Esophagus (tissue), 2 donors: Measurements from ENCODE around the gene SPINDOC. TPM values are rescaled to one million over a fixed set of nuclear protein-coding genes. Genes with fewer than 3 reads are reported as not detected.

Experiments
- H3K27ac ChIP-seq, 2 donors: one replicate each; pipeline ENCODE4 v1.5.1; 2013; ENCODE audit warnings: low read depth in 2 of 2, mild to moderate bottlenecking in 2 of 2, inconsistent platforms in 1 of 2, low read length in 1 of 2, moderate library complexity in 1 of 2
- H3K27me3 ChIP-seq, 2 donors: one replicate each; pipeline ENCODE4 v1.6.1; 2013; ENCODE audit warnings: low read length in 2 of 2, control low read depth in 1 of 2, mild to moderate bottlenecking in 1 of 2; ENCODE audit not compliant: insufficient read depth in 2 of 2, control insufficient read depth in 1 of 2
- H3K36me3 ChIP-seq, 2 donors: one replicate each; pipeline ENCODE4 v1.6.1; 2013; ENCODE audit warnings: low read length in 1 of 2; ENCODE audit not compliant: control insufficient read depth in 2 of 2, insufficient read depth in 2 of 2
- H3K4me1 ChIP-seq, 2 donors: one replicate each; pipeline ENCODE4 v1.6.1; 2013; ENCODE audit warnings: low read length in 1 of 2; ENCODE audit not compliant: control insufficient read depth in 2 of 2, insufficient read depth in 2 of 2
- H3K4me3 ChIP-seq, 2 donors: one replicate each; pipeline ENCODE4 v1.5.1; 2013; ENCODE audit warnings: low read length in 2 of 2, mild to moderate bottlenecking in 2 of 2, low read depth in 1 of 2, moderate library complexity in 1 of 2
- H3K9me3 ChIP-seq, 2 donors: one replicate each; pipeline ENCODE4 v1.6.1; 2013; ENCODE audit warnings: mild to moderate bottlenecking in 2 of 2, low read depth in 1 of 2, low read length in 1 of 2, moderate library complexity in 1 of 2; ENCODE audit not compliant: control insufficient read depth in 2 of 2, insufficient read depth in 1 of 2
- WGBS, 2 donors: extraction: QIAGEN DNeasy Blood & Tissue Kit; methylation state at CpG; one replicate each; pipeline ENCODE4 v1.1.7; 2013; 5-methylcytosine and 5-hydroxymethylcytosine counted together
- polyA plus RNA-seq, 2 donors: library from polyadenylated mRNA; stranded (reverse); fragments of 200-250 nt; gene quantifications; one replicate each; pipeline ENCODE4 v1.2.3, GENCODE V29; 2013
- donor health status: healthy with polysubstance abuse.
- donor health status: Bipolar disorder and iron deficiency.

Gene SPINDOC
- polyA plus RNA-seq, 2 donors: 5.9 to 10.2 TPM

DNA sequence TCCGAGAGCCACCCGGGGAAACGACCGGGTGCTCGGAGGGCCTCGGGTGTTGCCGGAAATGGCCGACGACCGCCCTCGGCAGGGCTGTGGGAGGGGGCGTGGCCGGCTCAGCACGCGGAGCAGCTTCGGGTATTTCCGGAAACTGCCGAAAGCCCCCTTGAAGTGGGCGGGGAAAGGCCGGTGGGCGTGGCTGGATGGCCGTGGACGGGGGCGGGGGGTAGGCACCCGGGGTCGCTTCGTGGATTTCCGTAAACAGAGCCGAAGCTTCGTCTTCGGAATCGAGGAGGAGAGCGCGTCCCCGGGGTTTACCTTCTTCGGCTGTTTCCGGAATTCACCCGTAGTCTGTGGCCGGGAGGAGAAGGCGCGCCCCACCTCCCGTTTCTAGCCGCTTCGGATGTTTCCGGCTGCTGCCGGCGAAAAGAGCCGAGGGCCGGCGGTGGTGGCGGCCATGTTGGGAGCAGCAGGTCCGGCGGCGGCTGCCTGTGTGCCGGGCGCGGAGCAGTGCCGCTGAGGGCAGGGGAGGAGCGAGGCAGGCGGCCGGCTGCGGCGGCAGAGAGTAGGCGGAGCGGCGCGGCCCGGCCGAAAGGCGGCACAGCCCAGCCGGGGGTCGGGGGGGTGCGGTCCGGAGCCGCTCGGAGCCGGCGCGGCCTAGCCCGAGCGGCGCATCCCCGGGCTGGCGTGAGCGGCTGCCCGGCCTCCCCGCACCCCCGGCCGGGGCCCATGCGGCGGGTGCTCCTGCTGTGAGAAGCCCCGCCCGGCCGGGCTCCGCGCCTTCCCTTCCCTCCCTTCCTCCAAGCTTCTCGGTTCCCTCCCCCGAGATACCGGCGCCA lies 25.6 kb downstream of the SPINDOC start, which contains the start of gene MARK2:
Gene MARK2 (plus strand): TSS at position 433 of the 830 bp plus-strand sequence. CDS start 397 bp downstream, at position 830.
- peaks cover 0 to 3% of the 10 kb centered on the region in 2 donors for H3K4me1 ChIP-seq

DNA sequence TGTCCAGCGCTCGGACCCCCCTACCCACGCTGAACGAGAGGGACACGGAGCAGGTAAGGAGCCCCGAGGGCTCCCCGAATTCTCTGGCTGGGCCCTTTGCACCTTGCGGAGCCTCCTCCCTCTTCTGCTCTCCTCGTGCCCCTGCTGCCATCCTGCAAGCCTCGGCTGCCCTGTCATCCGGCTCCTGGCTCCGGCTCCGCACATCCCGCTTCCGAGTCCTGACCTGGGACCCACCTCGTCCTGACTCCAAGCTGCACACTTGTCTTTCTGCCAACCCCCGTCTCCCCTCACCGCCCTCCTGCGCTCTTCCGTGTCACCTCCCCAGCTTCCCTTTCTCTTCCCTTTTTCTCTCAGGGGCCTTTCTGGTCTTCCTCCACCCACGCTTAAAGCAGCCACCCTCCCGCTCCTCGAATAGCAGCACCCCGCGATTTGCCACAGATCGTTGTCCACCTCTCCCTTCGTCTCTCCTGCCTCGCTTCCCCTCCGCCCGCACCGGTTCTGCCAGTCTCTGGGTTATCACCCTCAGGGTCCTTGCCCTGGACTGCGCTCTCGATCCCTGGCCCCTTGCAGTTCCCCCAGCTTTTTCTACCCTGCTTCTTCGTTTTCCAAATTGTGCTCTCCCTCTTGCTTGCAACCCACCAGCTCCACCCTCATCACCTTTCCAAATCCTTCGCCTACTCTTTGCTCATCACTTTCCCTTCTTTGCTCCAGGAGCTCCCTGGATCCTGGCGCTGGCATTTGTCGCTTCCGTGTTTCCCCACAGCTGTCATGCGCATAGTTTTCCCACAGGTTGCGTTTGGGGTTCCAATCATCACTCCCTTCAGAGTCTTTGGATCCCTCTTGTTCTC lies 26.5 kb downstream of the SPINDOC start:
- Histone ChIP-seq H3K36me3 (peaks cover 2% of the 10 kb centered on the region in 2 donors), H3K4me1 (peaks cover 0 to 3% of the 10 kb centered on the region in 2 donors), H3K4me3 (peak overlapping the region; percentile 87 to 90), H3K27me3 (no peaks in the 10 kb centered on the region), H3K9me3 (no peaks in the 10 kb centered on the region), H3K27ac (peak overlapping the region; percentile 90 to 95)
- WGBS, 2 donors: 1% methylated on average over 39 to 40 of the region's 40 CpGs

More for the DNA sequence above, 25.6 kb downstream of the SPINDOC start, which contains the start of gene MARK2:
- Histone ChIP-seq H3K27me3 (no peaks in the 10 kb centered on the region), H3K36me3 (peaks cover 0 to 2% of the 10 kb centered on the region in 2 donors), H3K27ac (peak within 1 kb of the TSS; percentile 90 to 95), H3K9me3 (no peaks in the 10 kb centered on the region), H3K4me3 (peak within 1 kb of the TSS; percentile 87 to 90)
- WGBS, 2 donors: 0 to 1% methylated on average over 74 to 100 of the region's 100 CpGs

DNA sequence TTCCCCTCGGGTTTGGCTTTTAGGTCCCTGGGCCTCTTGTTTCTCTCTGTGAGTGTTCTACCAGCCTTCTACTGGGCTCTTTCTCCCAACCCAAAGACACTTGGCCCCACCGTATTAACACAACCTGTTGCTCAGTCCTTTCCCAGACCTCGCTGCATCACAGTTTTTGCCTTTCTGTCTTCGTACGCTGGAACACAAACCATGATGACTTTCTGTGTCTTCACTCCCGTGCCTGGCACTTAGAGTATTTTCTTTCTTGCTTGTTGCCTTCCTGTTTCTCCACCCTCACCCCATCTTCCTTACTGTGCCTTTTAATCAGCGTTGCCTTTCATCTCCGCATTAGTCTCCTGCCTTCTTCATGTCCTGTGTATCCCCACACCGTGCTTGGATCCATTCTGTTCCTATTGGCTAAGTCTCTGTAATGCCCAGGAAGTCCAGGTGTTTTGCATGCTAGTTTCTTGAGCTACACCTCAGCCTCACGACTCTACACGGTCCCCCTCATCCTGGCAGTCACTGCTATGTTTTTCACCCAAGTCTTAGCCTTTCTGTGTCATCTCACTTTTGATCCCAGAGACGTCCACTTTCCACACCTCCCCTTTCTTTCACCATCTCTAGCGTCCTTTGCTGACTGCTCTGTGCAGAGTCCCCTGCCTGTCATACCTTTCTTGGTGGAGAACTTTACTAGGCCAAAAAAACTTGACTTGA lies 27.3 kb downstream of the SPINDOC start:
- peaks cover 2 to 3% of the 10 kb centered on the region in 2 donors for H3K36me3 ChIP-seq
- H3K4me1 ChIP-seq: peaks cover 3 to 7% of the 10 kb centered on the region in 2 donors
- H3K27ac ChIP-seq: peak overlapping the region; percentile 90 to 95
- peak overlapping the region; percentile 87 to 90 for H3K4me3 ChIP-seq
- no peaks in the 10 kb centered on the region for H3K27me3 ChIP-seq
- 4 to 5% methylated on average over 13 of the region's 13 CpGs for WGBS, 2 donors
- no peaks in the 10 kb centered on the region for H3K9me3 ChIP-seq

DNA sequence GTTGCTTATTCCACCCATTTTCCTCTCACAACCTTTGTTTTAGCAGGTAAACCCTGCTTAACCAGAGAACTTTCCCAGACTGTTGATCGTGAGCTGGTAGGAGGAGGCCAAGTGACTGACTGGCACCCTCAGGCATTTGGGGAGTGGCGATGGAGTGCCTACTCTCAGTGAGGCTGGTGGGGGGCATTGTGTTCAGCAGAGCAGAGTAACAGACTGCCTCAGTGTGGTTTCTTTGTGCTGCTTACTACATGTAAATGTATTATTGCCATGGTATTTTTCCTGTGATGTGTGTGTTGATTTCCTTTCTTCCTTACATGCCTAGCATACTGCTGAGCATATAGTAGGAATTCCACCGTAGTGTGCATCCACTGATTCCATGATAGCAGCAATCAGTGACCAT lies 28.3 kb downstream of the SPINDOC start:
- H3K4me1 ChIP-seq: peaks cover 3 to 10% of the 10 kb centered on the region in 2 donors
- peak overlapping the region; percentile 87 to 90 for H3K4me3 ChIP-seq
- H3K27ac ChIP-seq: peak overlapping the region; percentile 85 to 90
- no peaks in the 10 kb centered on the region for H3K27me3 ChIP-seq
- H3K9me3 ChIP-seq: no peaks in the 10 kb centered on the region
- 24 to 25% methylated on average over 3 of the region's 3 CpGs for WGBS, 2 donors
- H3K36me3 ChIP-seq: peaks cover 2 to 3% of the 10 kb centered on the region in 2 donors

DNA sequence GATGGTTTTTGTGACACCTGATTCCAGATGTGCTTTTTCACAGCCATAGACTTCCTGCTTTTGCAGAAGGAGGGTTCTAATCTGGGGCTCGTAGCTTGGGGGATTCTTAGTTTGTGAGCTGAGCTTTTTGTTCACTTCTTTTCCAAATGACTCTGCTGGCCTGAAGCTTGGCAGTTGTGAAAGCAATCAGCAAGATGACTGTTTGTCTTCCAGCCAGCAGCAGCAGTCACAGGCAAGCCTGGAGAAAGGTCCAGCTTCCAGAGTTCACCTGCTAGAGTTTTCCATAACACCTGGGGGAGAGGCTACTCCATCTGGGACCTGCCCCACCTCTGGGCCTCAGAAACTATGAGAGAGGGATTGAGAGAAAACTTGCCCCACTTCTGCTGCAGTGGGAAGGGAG lies 29.8 kb downstream of the SPINDOC start:
- H3K27ac ChIP-seq: peak overlapping the region; percentile 25 to 62
- H3K4me3 ChIP-seq: no peak overlapping the region
- no peaks in the 10 kb centered on the region for H3K9me3 ChIP-seq
- H3K36me3 ChIP-seq: peaks cover 2 to 3% of the 10 kb centered on the region in 2 donors
- peaks cover 7 to 15% of the 10 kb centered on the region in 2 donors for H3K4me1 ChIP-seq
- H3K27me3 ChIP-seq: no peaks in the 10 kb centered on the region
- 25 to 42% methylated on average over 1 of the region's 1 CpG for WGBS, 2 donors

DNA sequence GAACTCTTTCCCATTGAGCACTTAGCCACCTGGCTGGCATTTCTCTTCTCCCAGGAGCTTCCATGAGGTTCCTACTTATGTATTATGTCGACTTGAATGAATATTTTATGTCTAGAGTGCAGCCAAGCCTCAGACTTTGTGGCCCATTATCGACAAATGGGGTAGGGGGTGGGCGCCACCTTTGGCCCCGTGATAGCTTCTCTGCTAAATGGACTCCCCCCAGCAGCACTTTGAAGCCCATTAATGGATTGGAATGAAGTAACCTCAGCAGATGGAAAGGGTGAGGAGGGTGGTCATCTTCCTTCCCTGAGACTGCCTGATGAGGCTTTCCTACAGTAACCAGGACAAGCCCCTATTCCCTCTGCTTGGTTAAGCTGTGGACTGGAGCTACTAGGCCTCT lies 31.6 kb downstream of the SPINDOC start:
- no peaks in the 10 kb centered on the region for H3K27me3 ChIP-seq
- WGBS, 2 donors: 85 to 89% methylated on average over 4 of the region's 4 CpGs
- no peaks in the 10 kb centered on the region for H3K9me3 ChIP-seq
- no peak overlapping the region for H3K4me3 ChIP-seq
- peaks cover 8 to 16% of the 10 kb centered on the region in 2 donors for H3K4me1 ChIP-seq
- peaks cover 3 to 4% of the 10 kb centered on the region in 2 donors for H3K36me3 ChIP-seq
- peak overlapping the region; percentile 49 to 85 for H3K27ac ChIP-seq

DNA sequence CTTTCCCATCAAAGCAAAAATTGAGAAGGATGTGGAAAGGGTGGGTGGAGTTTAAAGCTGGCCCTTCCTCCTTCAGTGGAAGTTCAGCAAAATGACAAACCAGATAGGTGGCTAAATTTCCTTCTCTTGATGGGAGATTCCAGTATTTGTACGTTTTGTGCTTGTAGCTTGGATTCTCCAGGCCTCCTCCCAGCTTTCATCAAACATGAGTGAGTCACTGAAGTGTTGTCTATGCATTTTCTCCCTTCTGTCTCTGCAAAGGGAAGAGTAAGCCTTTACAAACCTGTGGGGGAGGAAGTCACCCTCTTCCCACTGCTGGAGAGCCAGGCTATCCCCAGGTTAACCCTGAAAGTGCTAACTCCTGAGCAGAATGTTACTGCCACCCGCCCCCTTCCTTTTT lies 32.0 kb downstream of the SPINDOC start:
- Histone ChIP-seq H3K36me3 (peaks cover 3 to 4% of the 10 kb centered on the region in 2 donors), H3K9me3 (no peaks in the 10 kb centered on the region), H3K4me1 (peaks cover 8 to 16% of the 10 kb centered on the region in 2 donors), H3K27ac (peak overlapping the region; percentile 49 to 85), H3K4me3 (no peak overlapping the region), H3K27me3 (no peaks in the 10 kb centered on the region)
- 40 to 51% methylated on average over 2 of the region's 2 CpGs for WGBS, 2 donors

DNA sequence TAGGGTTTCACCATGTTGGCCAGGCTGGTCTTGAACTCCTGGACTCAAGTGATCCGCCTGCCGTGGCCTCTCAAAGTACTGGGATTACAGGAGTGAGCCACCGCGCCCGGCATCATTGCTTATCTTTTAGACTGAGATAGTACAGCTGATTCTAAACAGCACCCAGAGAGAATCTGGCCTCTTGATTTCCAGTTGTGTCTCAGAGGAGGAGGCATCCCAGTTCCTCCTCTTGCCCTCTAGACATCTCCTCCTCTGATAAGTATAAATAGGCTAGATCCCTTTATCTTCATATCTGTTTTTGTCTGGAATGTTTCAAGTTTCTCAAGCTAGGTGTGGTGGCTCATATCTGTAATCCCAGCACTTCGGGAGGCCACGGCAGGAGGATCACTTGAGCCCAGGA lies 32.7 kb downstream of the SPINDOC start:
- no peak overlapping the region for H3K4me3 ChIP-seq
- H3K9me3 ChIP-seq: no peaks in the 10 kb centered on the region
- 86 to 87% methylated on average over 7 of the region's 7 CpGs for WGBS, 2 donors
- no peaks in the 10 kb centered on the region for H3K27me3 ChIP-seq
- peak overlapping the region; percentile 49 to 85 for H3K27ac ChIP-seq
- peaks cover 3 to 7% of the 10 kb centered on the region in 2 donors for H3K36me3 ChIP-seq
- peaks cover 11 to 18% of the 10 kb centered on the region in 2 donors for H3K4me1 ChIP-seq

DNA sequence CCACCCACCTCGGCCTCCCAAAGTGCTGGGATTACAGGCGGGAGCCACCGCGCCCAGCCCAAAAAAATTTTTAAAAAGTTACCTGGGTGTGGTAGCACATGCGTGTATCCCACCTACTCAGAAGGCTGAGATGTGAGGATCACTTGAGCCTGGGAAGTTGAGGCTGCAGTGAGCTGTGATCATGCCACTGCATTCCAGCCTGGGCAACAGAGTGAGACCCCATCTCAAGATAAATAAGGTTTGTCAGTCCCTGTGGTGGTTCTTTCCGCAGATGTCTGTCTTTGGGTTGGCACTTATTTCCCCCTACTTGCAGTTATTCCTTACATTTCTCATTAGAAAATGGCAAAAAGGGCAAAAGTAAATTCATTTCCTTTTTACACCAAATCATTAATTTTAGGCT lies 33.6 kb downstream of the SPINDOC start:
- WGBS, 2 donors: 84 to 89% methylated on average over 6 of the region's 6 CpGs
- H3K27ac ChIP-seq: peak overlapping the region; percentile 87 to 92
- H3K27me3 ChIP-seq: no peaks in the 10 kb centered on the region
- no peaks in the 10 kb centered on the region for H3K9me3 ChIP-seq
- H3K36me3 ChIP-seq: peaks cover 3 to 7% of the 10 kb centered on the region in 2 donors
- H3K4me3 ChIP-seq: no peak overlapping the region
- H3K4me1 ChIP-seq: peaks cover 11 to 18% of the 10 kb centered on the region in 2 donors
